ENCODE results near the gene SPSB3.

- TF ChIP-seq, protein P1, sequence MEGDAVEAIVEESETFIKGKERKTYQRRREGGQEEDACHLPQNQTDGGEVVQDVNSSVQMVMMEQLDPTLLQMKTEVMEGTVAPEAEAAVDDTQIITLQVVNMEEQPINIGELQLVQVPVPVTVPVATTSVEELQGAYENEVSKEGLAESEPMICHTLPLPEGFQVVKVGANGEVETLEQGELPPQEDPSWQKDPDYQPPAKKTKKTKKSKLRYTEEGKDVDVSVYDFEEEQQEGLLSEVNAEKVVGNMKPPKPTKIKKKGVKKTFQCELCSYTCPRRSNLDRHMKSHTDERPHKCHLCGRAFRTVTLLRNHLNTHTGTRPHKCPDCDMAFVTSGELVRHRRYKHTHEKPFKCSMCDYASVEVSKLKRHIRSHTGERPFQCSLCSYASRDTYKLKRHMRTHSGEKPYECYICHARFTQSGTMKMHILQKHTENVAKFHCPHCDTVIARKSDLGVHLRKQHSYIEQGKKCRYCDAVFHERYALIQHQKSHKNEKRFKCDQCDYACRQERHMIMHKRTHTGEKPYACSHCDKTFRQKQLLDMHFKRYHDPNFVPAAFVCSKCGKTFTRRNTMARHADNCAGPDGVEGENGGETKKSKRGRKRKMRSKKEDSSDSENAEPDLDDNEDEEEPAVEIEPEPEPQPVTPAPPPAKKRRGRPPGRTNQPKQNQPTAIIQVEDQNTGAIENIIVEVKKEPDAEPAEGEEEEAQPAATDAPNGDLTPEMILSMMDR (IDR thresholded peaks at IDR 0.05 in 4 of 5, conservative IDR thresholded peaks at IDR 0.05 in 1 of 5) = no peak
- no peak for TF ChIP-seq POLR2A (IDR thresholded peaks at IDR 0.05)
Observed at GRCh38 chr16:1819611-1820010, 37.2 kb upstream of the SPSB3 start.

All from gastrocnemius medialis (tissue), 4 donors.